Caco-2 (cell line): Measurements from ENCODE around the gene TMEM117. TPM values are rescaled to one million over a fixed set of nuclear protein-coding genes. Genes with fewer than 3 reads are reported as not detected.
A peak's percentile ranks its signal among the peaks of the same experiment; 100 is the strongest.

Experiments used
- BruUV-seq: library from RNA; stranded (reverse); fragments of 400-500 nt; replicated peaks from 2 replicates; lab custom pipeline; 2021; lab: Mats Ljungman, UMichigan
- CTCF ChIA-PET: fragments of 300-600 bp; sonication (Branson Sonifier 250); formaldehyde crosslinking; loops from one replicate; lab custom pipeline; 2022; ENCODE audit warnings: antibody characterized with exemption; lab: Charles Lee
- POLR2A ChIA-PET: fragments of 300-600 bp; sonication (Branson Sonifier 250); formaldehyde crosslinking; loops from one replicate; lab custom pipeline; 2022; ENCODE audit warnings: antibody characterized with exemption; lab: Charles Lee
- DNase-seq, 2 experiments: peaks; one replicate each; pipeline versions ENCODE4 v3.0.0 to v3.0.0-alpha.2; 2020 to 2022
- H3K27me3 ChIP-seq: replicated peaks from 2 replicates; pipeline ENCODE4 v1.6.0; 2011; ENCODE audit warnings: low read length; ENCODE audit not compliant: control insufficient read depth, insufficient read depth
- H3K36me3 ChIP-seq: 2 replicates; pipeline ENCODE4 v1.5.1; 2011; ENCODE audit warnings: low read length; ENCODE audit not compliant: control insufficient read depth, insufficient read depth
- H3K4me1 ChIP-seq: fragments of 250-450 bp; sonication (Bioruptor Pico); 2 replicates; pipeline ENCODE4 v1.5.1; 2020; ENCODE audit warnings: mild to moderate bottlenecking
- H3K4me3 ChIP-seq: 2 replicates; pipeline ENCODE4 v1.5.1; 2011; ENCODE audit warnings: low read depth, mild to moderate bottlenecking, control low read depth, low read length
- H3K9me3 ChIP-seq: fragments of 250-450 bp; sonication (Bioruptor Pico); 2 replicates; pipeline ENCODE4 v1.5.1; 2020; ENCODE audit warnings: mild to moderate bottlenecking, moderate library complexity
- H3K27ac Mint-ChIP-seq: one replicate; pipeline ENCODE4 v1.8.0; 2022; ENCODE audit warnings: mixed read lengths; ENCODE audit not compliant: unreplicated experiment
- H3K27me3 Mint-ChIP-seq: one replicate; pipeline ENCODE4 v1.8.0; 2022; ENCODE audit warnings: mixed read lengths; ENCODE audit not compliant: insufficient read depth, unreplicated experiment
- H3K36me3 Mint-ChIP-seq: one replicate; pipeline ENCODE4 v1.8.0; 2022; ENCODE audit warnings: mild to moderate bottlenecking, mixed read lengths; ENCODE audit not compliant: insufficient read depth, unreplicated experiment
- H3K4me1 Mint-ChIP-seq: one replicate; pipeline ENCODE4 v1.8.0; 2022; ENCODE audit warnings: low read depth, mixed read lengths; ENCODE audit not compliant: unreplicated experiment
- H3K4me3 Mint-ChIP-seq: one replicate; pipeline ENCODE4 v1.8.0; 2022; ENCODE audit warnings: mild to moderate bottlenecking, moderate library complexity, mixed read lengths; ENCODE audit not compliant: unreplicated experiment
- H3K9me3 Mint-ChIP-seq: one replicate; pipeline ENCODE4 v1.8.0; 2022; ENCODE audit warnings: mixed read lengths; ENCODE audit not compliant: unreplicated experiment
- intact Hi-C: fragments of 100-400 bp; cut with micrococcal nuclease; formaldehyde crosslinking; loops from one replicate; pipeline ENCODE4 v1.10.0; 2022; ENCODE audit not compliant: unreplicated experiment
- total RNA-seq: library from RNA; stranded (reverse); gene quantifications from 2 replicates; pipeline ENCODE4 v1.2.3, GENCODE V29; 2022
- TF ChIP-seq, protein P1 (sequence below), 2 experiments: fragments of 200-600 bp in 1 of 2; IDR thresholded peaks; 1 replicate in 1 of 2; 2 replicates in 1 of 2; pipeline versions ENCODE4 v1.5.1 to v1.8.0; 2011 to 2022; ENCODE audit warnings: antibody characterized with exemption in 1 of 2, control low read depth in 1 of 2, inconsistent platforms in 1 of 2, low read depth in 1 of 2, low read length in 1 of 2, mild to moderate bottlenecking in 1 of 2, moderate library complexity in 1 of 2; ENCODE audit not compliant: insufficient read depth in 1 of 2, severe bottlenecking in 1 of 2, unreplicated experiment in 1 of 2

The TMEM117 gene
- total RNA-seq, 1 experiment from 2014 or later, result 34.1 TPM

- Mint-ChIP-seq H3K4me1 (peaks cover 38% of the 10 kb centered on the region), H3K36me3 (no peaks in the 10 kb centered on the region), H3K27ac (peak overlapping the region; percentile 87), H3K4me3 (peak overlapping the region; percentile 81), H3K27me3 (no peaks in the 10 kb centered on the region), H3K9me3 (no peaks in the 10 kb centered on the region)
- peak overlapping the region; percentile 59 for H3K4me3 ChIP-seq
- peaks cover 30% of the 10 kb centered on the region for H3K4me1 ChIP-seq
- POLR2A ChIA-PET, result interaction anchor here (0.7 to 3.7 kb wide), 5 partner anchors 11 to 78 kb away, joined by 3 to 18 read pairs (median 4); partner anchors contain the start of gene TWF1
- DNase-seq, result peak in 1 of 2 experiments; percentile 29
- intact Hi-C loops, result loop anchor here (1.0 kb wide), 4 partner anchors 12 to 46 kb away; partner anchors contain the start of gene TWF1
- H3K27me3 ChIP-seq, result no peaks in the 10 kb centered on the region
- TF ChIP-seq, protein P1, sequence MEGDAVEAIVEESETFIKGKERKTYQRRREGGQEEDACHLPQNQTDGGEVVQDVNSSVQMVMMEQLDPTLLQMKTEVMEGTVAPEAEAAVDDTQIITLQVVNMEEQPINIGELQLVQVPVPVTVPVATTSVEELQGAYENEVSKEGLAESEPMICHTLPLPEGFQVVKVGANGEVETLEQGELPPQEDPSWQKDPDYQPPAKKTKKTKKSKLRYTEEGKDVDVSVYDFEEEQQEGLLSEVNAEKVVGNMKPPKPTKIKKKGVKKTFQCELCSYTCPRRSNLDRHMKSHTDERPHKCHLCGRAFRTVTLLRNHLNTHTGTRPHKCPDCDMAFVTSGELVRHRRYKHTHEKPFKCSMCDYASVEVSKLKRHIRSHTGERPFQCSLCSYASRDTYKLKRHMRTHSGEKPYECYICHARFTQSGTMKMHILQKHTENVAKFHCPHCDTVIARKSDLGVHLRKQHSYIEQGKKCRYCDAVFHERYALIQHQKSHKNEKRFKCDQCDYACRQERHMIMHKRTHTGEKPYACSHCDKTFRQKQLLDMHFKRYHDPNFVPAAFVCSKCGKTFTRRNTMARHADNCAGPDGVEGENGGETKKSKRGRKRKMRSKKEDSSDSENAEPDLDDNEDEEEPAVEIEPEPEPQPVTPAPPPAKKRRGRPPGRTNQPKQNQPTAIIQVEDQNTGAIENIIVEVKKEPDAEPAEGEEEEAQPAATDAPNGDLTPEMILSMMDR (IDR thresholded peaks at IDR 0.05; ENCODE audit: insufficient read depth in 1 of 2, low read depth in 1 of 2, low read length in 1 of 2, severe bottlenecking in 1 of 2, unreplicated experiment in 1 of 2), result no peak
- CTCF ChIA-PET, result interaction anchor here (1.0 kb wide), 1 partner anchor 46 kb away, joined by 4 read pairs; no protein-coding TSS in a partner anchor
- no peaks in the 10 kb centered on the region for H3K9me3 ChIP-seq
- no peaks in the 10 kb centered on the region for H3K36me3 ChIP-seq
- TSS peak; percentile 40 for BruUV-seq
Measured at GRCh38 chr12:43836475-43836989, 651 bp downstream of the TMEM117 start.

- Mint-ChIP-seq H3K4me1 (peaks cover 44% of the 10 kb centered on the region), H3K27ac (peak overlapping the region; percentile 49), H3K36me3 (peaks cover 18% of the 10 kb centered on the region), H3K27me3 (no peaks in the 10 kb centered on the region), H3K4me3 (no peak overlapping the region), H3K9me3 (no peaks in the 10 kb centered on the region)
- CTCF ChIA-PET, result no interaction called here
- Histone ChIP-seq H3K4me3 (no peak overlapping the region), H3K36me3 (no peaks in the 10 kb centered on the region; the same call in 1 of the 2 replicates), H3K27me3 (no peaks in the 10 kb centered on the region), H3K9me3 (no peaks in the 10 kb centered on the region), H3K4me1 (peaks cover 30% of the 10 kb centered on the region)
- DNase-seq, result peak in 1 of 2 experiments; percentile 24
- TF ChIP-seq, protein P1 (IDR thresholded peaks at IDR 0.05; ENCODE audit: insufficient read depth in 1 of 2, low read depth in 1 of 2, low read length in 1 of 2, severe bottlenecking in 1 of 2, unreplicated experiment in 1 of 2), result no peak
- POLR2A ChIA-PET, result interaction anchor here (0.9 kb wide), 1 partner anchor 35 kb away, joined by 3 read pairs; the partner anchor contains the start of gene TWF1
- no TSS peak for BruUV-seq
- intact Hi-C loops, result no loop called here
Measured at GRCh38 chr12:43840338-43840737, 4.5 kb downstream of the TMEM117 start.

DNA sequence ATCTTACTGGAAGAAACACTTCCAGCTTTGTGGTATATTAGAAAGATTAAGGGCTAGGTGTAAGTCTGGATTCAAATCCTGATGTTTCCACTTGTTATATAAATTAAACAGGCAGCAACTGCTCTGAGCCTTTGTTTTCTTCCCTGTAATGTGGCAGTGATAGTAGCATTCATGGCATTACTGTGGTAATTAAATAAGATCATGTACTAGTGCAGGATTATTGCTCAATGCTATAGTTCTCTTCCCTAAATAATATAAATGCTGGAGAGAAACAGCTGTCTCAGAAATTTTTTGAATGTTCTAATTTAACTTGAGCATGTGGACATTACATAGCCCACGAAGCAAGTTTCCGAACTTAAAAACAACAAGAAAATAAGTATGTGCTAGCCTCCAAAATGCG is 5.4 kb downstream of the TMEM117 start:
- POLR2A ChIA-PET, result no interaction called here
- Histone ChIP-seq H3K4me1 (peaks cover 37% of the 10 kb centered on the region), H3K9me3 (no peaks in the 10 kb centered on the region), H3K27me3 (no peaks in the 10 kb centered on the region), H3K36me3 (no peaks in the 10 kb centered on the region; the same call in 1 of the 2 replicates), H3K4me3 (no peak overlapping the region)
- Mint-ChIP-seq H3K27me3 (no peaks in the 10 kb centered on the region), H3K27ac (no peak overlapping the region), H3K36me3 (peaks cover 26% of the 10 kb centered on the region), H3K4me1 (peaks cover 49% of the 10 kb centered on the region), H3K4me3 (no peak overlapping the region), H3K9me3 (peaks cover 3% of the 10 kb centered on the region)
- BruUV-seq, result no TSS peak
- CTCF ChIA-PET, result no interaction called here
- intact Hi-C loops, result no loop called here
- TF ChIP-seq, protein P1 (IDR thresholded peaks at IDR 0.05; ENCODE audit: insufficient read depth in 1 of 2, low read depth in 1 of 2, low read length in 1 of 2, severe bottlenecking in 1 of 2, unreplicated experiment in 1 of 2), result no peak
- DNase-seq, result no peak
